ENCODE results near the gene ONECUT3.

- TF ChIP-seq CTCF (IDR thresholded peaks at IDR 0.05) (no peak), POLR2A (IDR thresholded peaks at IDR 0.05) (no peak)
Observed at GRCh38 chr19:1807030-1807694, 53.9 kb downstream of the ONECUT3 start.

Data from heart left ventricle (tissue), 13 donors.